ENCODE results near the gene HAO2.

Gene HAO2

DNA sequence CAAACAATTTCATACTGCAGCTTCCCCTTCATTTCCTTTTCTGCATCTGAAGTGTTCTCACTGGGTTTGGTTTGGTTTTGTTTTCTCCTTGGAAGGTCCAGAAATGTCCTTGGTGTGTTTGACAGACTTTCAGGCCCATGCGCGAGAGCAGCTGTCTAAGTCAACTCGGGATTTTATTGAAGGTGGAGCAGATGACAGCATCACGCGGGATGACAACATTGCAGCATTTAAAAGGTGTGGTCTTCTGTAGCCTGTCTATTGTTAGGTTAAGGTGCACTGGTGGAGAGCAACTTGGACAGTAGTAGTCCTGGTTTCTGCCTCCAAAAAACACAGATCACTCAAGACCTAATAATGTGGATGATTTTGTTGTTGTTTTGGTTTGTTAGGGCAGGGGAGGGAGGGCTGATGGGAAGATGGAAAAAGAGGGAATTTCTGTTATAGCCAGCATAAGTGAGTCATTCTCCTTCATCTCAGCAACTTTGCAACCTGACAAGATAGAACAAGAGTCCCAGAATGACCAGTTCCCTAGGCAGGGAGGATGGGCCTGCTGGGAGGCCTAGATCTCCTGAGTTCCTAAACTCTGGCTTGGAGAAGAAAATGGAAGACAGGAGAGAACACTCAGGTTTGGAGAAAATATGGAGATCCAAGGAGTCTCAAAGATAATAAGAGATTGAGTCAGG lies 12.5 kb downstream of the HAO2 start:
- no peak for DNase-seq

DNA sequence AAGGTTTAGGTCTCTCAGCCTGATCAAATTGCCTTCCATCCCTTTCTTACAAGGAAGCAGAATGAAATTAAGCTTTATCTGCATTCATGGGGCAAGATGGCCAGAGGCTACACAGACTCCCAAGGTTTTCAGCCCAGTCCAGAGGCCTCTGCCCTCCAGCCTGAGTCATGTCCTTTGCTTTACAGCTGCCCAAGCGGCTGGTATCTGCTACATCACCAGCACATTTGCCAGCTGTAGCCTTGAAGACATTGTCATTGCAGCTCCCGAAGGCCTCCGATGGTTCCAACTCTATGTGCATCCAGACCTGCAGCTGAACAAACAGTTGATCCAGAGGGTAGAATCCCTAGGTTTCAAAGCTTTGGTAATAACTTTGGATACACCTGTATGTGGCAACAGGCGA lies 16.0 kb downstream of the HAO2 start:
- DNase-seq, result no peak

DNA sequence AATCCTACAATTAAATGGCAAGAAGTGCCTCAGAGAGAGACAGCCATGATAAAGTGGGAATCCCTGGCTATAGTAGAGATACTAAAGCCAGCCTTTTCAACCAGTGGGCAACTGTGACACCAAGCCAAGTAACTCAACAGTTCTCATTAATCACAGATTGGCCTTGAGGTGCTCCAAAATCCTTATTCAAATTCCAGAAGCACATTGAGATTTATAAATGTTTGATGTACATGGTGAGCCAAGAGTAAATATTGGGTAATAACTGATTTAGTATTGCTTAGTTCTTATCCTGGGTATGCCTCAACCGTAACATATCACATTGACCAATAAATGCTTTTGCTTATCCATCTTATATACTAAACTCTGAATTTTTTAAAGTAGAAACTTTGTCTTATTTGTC lies 17.1 kb downstream of the HAO2 start:
- DNase-seq, result no peak

DNA sequence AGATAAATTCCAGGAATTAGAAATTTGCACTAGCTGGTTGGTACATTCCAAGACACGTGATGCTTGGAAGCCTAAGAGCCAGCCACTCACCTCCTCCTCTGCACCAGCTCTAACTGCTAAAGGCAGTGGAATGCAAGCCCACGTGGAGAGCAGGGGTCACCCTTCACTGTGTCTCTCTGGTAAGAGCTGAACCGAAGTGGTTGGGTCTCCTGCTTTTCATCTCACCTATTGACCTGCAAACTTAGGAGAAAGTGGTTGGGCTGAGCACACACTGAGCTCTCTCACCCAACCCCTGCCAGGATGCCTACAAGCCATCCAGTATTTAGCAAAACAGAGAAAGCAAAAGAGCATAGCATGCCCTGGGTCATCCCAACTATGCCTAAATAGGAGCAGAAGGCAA lies 19.3 kb downstream of the HAO2 start:
- DNase-seq, result no peak

DNA sequence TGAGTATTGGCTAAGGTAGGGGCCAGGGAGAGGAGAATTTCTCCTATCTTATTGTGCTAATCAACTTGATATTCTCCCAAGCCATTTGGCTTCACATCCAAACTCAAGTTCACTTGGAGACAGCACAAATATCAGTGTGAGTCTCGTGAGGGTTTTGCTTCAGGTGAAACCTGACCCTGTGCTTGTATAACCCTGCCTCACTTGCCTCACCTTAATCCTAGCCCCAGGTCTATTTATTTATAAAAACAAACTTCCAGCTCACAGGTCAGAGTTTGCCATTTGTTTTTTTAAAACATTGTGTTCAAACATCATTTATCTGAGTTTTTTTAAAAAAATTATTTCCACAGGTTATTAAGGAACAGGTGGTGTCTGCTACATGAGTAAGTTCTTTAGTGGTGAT lies 19.9 kb downstream of the HAO2 start:
- no peak for DNase-seq

DNA sequence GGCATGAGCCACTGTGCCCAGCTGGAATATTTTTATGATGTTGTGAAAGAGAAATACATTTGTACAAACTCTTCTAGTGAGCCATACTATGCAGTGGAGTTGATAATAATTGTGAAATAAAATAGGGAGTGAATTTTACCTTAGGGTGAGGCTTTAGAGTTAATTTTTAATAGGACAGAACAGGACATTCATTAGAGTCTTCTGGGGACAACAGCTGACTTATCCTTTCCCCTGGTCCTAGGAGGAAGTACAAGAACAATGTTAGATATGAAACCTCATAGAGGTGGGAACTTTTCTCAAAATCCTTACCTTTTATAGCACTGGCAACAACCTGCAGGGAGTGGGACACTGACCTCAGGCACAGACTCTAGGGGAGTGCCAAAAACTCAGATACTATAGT lies 21.9 kb downstream of the HAO2 start:
- no peak for DNase-seq

DNA sequence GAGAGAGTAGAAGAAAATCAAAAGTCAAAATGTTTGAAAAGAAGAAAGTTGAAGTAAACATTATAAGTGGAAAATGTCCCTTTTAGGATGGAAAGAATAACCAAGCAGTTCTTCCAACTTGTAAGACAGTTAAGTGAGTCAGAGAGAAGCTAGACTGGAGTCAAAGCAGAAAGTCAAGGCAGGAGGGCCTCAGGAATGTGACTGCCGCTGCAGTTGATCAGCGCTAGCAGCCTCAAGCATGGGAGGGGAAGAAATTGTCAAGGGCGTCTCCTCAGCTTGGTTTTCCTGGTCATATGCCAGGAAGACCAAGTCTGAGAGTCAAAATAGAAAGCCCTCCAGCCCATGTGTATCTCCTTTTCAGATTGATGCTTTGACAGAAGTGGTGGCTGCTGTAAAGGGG lies 23.2 kb downstream of the HAO2 start:
- no peak for DNase-seq

DNA sequence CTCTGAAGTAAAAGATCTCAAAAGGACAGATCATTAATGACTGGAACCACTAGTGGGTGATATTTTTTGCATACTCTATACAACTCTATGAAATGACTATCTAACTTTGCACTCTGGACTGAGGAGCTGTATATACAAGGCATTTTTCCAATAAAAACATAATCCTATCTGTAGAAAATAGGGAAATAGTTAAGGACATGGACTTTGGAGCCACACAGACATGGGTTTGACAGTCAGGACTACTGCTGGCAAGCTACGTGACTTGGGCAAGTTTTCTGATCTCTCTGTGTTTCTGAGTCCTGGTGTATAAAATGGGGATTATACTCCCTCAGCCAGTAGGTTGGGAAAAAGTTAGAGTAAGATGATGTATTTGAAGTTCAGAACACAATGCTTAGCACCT lies 25.5 kb downstream of the HAO2 start:
- DNase-seq, result no peak

DNA sequence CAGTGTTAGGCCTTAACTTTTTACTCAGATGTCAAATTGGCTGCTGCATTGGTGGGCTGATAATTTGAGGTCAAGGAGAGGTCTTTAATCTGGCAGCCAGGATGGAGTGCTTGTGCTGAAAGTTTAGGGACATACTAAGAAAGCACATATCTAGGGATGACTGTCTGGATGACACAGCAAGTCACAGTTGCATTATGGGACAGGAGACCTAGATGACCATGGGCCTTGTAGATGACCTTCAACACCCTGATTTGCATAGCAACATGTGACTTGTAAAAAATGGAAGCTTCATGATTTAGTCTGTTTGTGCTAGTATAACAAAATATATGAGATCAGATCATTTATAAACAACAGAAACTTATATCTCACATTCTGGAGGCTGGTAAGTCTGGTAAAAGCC lies 28.4 kb downstream of the HAO2 start:
- DNase-seq, result no peak

DNA sequence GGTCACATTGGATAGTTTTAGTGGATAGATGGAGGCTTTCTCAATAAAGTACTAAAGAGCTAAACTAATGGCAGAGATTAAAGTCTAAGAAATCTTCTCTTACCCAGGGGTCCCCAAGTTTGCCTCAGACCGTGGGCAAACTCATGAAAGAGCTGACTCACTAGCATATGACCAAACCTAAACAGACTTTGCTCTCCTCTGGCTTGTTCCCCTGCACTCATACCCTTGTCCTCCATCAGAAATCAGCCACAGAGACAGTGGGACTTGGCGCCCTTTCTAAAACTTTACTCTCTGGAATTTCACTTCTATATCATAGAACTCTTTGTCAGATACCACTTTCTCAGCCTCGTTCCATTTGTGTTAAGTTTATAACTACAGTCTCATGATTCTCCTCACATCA lies 29.4 kb downstream of the HAO2 start:
- DNase-seq, result no peak

DNA sequence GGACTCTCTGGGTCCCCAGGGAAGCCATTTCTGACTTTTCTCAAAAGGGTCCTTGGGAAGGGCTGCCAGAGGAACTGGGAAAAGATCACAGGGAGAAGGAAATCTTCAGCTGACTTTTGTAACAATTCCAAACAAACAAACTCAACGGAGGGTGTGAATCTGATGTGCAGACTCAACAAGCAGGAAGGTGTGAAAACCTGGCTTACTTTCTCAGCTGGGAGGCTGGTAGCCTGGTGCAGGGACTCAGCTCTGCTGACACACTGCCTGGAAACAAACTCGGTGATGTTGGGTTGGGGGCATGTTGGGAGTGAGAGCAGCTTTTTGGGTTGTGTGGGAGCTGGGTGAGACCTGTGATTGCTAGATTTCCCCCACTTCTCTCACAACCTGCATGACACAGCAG lies 36.2 kb downstream of the HAO2 start:
- DNase-seq, result no peak

DNA sequence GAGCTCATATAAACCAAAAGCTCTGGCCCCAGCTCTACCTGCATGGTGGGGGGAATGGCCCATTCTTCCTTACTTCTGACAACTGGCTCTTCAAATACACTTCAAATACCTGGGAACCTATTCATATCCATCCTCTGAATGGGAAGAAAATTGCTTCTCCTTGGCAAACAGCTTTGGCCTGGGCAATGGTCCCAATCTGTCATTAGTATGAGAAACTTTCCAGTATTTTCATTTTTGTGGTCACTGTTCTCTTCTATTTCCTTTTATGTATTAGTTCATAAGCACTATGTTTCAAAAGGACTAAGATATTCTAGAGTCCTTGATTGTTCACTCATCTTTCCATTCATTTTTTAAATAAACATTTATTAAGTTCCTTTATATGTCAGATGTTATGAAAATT lies 41.1 kb downstream of the HAO2 start:
- DNase-seq, result no peak

DNA sequence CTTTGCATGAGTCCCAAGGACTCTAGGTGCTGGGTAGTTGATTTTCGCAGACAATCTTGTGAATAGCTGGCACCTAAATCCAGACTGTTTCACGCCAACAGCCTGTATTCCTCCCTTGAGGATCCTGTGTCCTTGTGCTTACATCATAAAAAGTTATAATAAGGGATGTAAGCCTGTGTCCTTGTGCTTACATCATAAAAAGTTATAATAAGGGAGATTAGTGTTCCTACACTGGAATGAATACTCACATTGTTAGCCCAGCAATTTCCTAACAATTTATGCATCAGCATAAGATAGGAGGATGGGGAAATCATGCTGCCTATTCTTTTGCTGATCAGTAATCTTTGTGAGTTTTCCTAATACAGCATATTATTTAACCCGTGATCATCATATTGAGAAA lies 42.4 kb downstream of the HAO2 start:
- DNase-seq, result no peak

DNA sequence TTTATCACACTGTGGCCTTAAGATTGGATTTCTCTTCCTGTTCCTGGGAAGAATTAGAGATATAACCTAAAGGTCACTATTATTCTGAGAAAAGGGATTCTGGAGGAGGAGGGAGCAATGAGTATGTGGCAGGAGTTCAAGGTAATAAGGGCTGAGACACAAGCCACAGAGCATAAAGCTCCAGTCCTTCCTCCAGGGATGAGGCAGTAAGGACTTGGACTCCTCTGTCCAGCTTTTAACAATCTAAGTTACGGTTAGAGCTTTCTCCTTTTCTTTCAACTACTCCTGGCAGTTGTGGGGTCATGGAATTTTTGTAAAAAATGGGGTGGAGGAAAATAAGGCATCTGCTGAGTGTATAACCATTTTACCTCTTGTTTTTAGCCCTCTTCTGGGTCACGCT lies 46.4 kb downstream of the HAO2 start, which contains the start of gene HSD3B2:
TSS of gene HSD3B2 (plus strand) at position 201 of the 400 bp plus-strand sequence. CDS start 270 bp downstream, outside the sequence.
- DNase-seq, result no peak

DNA sequence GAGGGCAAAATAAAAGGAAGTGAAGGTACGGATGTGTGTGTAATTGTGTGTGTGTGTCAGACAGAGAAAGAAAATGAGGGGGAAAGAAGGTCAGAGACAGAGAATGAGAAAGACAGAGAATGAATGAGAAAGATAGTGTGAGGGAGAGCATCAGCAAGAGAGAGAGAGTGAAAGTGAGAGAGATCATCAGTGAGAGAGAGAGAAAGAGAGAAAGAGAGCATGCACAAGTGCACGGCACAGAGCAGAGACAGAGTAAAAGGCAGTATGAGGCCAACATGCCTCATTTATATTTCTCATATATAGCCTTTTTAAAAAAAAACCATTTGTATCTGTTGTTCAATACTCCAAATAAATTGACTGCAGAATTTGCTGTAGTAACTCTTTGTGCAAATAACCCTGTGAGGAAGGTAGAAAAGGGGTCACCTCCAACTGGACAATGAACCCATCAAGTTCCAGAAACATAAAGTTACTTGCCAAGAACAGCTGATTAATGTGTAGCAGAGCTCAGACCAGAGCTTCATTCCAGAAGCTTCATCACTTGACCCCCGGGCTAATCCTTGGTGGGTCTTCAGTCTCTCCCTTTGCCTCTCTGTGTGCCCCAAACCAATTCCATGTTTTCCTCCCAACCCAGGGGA lies 47.5 kb downstream of the HAO2 start:
- no peak for DNase-seq

DNA sequence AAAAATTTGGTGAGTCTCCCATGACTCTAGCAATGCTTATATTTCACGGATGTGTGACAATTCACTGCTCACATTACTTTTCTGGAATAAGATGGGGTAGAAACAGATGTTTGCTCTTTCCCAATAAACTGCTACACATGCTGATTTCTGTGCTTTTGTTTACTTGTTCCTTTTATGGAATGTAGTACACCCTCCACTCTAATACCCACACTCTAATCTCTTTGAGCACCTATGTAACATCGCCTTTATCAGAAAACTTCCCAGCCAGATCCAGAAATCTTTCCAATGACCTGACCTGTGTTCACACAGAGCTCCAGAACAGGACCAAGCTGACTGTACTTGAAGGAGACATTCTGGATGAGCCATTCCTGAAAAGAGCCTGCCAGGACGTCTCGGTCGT lies 50.5 kb downstream of the HAO2 start:
- DNase-seq, result no peak

DNA sequence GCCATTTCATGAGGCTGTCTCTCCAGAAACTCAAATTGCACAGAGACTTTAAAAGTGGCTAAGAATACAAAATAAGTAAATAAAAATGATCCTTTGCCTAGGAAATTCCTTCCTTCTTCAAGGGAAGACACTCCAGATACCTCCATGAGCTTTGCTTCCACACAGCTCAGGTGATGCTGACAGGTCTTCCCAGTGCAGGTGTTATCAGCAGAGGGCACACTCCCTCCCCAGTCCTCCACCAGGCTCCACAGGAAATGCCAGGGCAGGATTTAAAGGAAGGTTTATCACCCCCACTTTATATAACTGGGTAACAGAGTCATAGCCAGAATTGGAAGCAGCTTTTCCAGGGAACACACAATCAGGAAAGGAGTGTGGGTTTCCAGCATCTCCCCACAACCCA lies 52.1 kb downstream of the HAO2 start:
- no peak for DNase-seq

DNA sequence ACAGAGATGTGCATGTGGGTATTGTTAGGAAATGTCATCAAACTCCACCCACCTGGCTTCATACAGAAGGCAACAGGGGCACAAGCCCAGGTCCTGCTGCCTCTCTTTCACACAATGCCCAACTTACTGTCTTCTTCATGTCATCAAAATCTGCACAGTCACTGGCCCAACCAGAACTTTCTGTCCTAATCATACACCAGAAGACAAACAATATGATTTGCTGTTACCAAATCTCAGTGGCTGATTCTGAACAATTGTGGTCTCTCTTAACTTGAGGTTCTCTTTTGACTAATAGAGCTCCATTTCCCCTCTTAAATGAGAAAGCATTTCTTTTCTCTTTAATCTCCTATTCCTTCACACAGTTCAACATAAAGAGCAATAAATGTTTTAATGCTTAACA lies 54.0 kb downstream of the HAO2 start:
- DNase-seq, result no peak

DNA sequence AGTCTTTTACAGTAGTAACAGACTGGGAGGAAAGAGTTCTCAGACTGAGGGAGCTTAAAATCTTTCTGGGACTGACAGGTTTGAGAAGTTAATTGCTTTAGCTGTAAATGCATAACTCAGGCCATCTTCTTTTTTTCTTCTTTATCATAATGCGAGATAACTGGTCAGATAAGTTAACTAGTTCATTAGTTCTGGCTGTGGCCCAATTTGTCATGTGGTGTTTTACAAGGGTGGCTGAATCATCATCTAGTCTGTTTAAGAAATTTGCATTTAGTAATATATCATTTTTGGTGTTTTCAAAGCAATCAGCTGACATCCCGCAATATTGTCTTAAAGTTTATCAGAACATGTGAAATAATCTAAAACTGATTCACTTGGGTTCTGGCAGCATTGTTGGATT lies 60.4 kb downstream of the HAO2 start:
- DNase-seq, result no peak

DNA sequence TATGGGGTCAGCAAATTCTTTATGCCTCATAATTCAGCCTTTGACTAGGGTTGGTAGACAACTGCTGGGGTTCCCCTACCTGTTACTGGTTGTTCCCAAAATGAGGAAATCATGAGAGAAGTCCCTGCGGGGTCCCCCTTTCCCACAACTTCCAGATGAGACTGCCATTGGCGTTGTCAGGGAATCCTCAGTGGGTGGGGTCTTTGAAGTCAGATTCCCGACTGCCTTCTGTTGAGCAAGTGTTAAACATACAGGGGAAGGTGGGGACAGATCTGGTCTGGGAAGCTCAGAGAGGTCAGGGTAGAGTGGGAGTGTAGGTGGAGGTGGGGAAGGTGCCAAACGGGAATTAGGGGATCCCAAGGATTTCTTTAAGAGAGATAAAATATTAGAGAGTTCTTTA lies 61.1 kb downstream of the HAO2 start:
- DNase-seq, result no peak

DNA sequence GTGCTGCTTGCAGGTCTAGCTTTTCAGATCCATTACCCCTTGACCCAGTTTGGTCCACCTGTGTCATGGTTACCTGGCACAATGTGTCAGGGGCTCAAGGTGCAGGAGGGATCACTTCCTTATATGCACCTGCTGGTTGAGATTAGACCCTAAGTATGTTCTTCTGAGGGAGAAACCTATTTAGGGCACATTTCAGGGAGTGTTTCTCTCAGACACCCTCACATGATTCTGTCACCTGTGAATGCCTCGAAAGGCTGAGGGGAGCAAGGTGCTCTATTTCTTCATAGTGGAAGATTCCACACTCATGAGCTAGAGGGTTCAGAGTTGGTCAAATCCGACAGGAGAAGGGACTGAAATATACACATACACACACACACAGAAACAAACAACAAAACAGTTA lies 61.9 kb downstream of the HAO2 start:
- DNase-seq, result no peak

DNA sequence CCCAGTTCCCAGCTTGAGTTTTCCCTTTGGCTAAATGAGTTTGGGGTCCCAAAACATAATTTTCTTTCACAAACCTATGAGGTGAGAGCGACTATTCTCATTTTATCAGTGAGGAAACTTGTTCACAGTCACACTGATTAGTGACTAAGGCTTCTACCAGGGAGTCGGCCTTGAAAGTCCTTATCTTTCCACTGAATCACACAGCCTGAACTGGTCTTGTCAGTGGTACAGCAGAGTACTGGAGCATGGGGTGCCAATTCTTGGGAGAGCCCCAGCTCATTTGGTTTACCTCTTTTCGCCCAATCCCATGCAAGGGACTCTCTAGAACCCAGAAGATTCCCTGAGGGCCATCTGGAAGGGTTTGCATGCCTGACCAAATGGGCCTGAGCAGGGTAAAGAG lies 63.3 kb downstream of the HAO2 start:
- no peak for DNase-seq

DNA sequence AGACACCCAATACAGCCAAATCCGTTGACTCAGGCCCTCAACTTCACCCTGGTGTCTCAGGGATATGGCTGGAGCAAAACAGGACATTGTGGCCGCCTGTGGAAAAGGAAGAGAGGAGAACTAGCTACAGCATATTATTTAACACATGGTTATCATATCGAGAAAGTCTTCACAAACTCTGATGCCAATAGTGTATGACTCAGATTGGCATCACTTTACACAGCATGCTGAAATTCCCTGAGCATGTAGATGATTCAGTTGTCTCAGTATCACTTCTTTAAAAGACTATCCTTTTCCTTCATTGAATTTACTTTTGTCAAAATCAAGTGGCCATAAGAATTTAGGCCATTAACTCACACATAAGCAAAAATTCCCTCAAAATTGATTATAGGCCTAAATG lies 66.5 kb downstream of the HAO2 start:
- DNase-seq, result no peak

DNA sequence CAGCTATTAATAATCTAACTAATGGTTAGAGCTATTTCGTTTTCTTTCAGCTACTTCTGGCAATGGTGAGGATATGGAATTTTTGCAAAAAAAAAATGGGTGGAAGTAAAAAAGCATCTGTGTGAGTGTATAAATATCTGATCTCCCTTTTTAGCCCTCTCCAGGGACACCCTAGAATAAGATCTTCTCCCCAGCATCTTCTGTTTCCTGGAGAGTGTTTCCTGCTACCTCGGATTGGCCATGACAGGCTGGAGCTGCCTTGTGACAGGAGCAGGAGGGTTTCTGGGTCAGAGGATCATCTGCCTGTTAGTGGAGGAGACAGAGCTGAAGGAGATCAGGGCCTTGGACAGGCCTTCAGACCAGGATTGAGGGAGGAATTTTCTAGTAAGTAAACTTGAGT lies 70.2 kb downstream of the HAO2 start:
- DNase-seq, result no peak

DNA sequence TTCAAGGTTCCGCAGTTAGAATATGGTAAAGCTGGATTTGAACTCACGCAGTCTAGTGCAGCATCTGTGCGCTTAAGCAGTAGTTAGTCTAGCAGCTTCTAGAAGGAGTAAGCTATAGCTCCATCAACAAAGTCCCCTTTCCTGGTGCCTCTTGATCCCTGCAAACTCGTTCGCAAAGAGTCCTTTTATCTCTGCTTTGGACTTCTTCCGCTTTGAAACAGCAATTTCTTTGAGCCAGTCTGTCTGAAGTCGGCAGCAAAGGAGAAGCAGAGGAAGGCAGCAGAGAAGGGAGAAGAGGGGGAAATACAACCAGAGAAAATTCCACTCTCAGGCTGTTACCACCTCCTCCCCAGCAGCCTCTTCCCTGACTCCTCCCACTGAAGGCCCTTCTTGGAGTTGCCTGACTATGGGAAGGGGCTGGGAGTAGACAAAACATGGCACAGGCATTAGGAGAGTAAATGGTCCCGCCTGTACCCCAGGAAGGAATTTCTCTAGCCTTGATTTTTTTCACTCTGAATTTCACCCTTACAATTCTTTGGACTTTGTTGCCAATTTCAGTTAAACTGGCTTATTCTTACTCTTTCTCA lies 72.2 kb downstream of the HAO2 start:
- no peak for DNase-seq

Data from stimulated activated CD4-positive, alpha-beta T cell treated with anti-CD3 and anti-CD28 coated beads, Interleukin-4, amount 100 ng/mL, for 24 hours (primary cell).